GM15510 (cell line): Measurements from ENCODE around the gene PCDH9.

Source experiments
- POLR2A ChIP-seq: IDR thresholded peaks from 3 replicates; pipeline ENCODE4 v1.6.1; 2011; ENCODE audit warnings: borderline replicate concordance; ENCODE audit not compliant: insufficient read length; ENCODE audit errors: extremely low read depth

PCDH9 gene

DNA sequence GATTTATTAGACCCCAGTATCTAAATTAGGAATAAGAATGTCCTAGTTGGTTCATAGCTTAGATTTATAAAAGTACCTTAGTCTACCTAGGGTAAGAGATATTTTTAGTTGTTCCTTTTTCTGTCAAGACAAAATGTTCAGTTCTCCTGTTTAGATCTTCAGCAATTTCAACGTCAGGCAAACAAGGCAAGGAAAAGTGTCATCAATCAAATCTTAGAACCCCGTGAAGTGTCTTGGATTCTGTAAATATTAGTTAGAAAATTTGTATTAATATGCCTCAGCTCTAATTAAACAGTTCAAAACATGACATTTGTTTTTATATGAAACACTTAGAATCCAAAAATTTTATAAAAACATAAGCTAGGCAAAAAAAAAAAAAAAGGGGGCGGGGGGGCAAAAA lies 296.6 kb downstream of the PCDH9 start:
- no peak for TF ChIP-seq POLR2A

DNA sequence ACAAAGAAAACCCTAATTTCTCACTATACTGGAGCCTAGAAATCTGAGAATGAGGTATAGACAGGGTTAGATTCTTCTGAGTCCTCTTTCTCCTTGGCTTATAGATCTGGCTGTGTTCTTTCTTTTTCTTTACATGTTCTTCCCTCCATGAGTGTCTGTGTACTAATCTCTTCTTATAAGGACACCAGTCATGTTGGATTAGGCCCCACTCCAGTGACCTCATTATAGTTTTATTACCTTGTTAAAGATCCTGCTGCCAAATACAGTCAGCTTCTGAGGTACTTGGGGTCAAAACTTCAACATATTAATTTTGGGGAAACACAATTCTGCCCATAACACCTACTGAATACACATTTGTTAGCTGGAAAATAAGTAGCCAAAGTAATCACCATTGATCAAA lies 302.6 kb downstream of the PCDH9 start:
- no peak for TF ChIP-seq POLR2A

DNA sequence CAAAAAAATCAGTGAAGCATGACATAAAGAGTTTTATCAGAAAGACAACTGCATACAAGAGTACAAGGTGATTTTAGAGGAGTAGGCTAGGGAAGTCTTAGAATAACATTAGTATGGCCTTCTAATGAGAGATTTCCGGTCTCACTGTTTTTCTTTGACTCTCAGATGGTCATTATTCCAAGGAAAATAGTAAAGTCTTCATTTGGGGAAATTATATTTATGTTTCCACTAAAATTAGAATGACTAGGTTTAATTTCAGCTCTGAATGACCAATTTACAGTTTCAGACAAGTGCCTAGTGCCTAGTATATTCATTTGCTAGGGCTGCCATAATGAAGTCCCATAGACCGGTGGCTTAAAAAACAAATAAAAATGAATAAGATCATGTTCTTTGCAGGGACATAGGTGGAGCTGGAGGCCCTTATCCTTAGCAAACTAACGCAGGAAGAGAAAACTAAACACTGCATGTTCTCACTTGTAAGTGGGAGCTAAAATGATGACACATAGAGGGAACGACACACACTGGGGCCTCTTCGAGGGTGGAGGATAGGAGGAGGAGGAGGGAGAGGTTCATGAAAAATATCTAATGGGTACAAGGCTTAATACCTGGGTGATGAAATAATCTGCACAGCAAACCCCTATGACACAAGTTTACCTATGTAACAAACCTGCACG lies 303.1 kb downstream of the PCDH9 start:
- no peak for TF ChIP-seq POLR2A

DNA sequence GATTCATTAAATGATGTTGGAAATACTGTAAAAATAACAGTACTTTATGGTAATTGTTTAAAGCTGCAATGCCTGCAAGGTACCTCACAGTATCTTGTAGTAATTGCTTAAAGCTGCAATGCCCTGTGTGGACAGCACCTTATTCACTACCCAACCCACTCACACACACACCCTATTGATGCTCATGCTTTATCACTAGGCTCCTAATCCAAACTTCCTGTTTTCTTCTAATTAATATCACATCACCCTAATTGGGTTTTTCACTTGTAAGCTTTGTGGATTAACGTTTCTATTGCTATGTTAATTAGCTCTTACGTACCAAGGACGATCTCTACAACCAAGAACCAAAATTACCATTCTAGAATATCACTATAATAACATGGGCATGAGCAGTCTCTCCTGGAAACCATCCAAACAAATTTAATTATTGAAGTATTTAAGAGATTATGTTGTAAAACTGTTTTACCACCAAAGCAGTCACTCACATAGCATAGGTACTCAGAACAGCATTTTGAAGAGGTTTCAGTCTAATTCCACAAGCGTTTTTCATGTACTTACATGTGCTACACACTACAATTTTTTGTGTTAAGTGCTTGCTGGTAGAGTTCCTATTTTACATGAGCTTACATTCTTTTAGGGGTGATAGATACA lies 303.8 kb downstream of the PCDH9 start:
- TF ChIP-seq POLR2A, result no peak

DNA sequence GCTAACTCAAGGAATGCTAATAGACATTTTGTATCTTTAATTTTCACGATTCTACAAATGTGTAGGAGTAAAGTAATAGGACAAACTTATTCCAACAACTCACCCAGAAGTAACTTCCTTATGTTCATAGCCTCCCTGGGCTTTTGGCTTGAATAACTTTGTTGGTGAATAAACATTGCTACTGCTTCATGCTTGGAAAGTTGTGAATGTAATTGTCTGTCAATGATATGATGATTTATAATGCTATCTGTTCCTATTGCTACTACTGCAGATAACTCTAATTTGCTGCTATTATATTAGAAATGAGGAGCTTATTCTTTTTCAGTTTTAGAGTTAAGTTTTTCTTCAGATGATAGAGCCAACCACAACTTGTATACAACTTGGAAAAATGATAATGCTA lies 307.7 kb downstream of the PCDH9 start:
- TF ChIP-seq POLR2A, result no peak

DNA sequence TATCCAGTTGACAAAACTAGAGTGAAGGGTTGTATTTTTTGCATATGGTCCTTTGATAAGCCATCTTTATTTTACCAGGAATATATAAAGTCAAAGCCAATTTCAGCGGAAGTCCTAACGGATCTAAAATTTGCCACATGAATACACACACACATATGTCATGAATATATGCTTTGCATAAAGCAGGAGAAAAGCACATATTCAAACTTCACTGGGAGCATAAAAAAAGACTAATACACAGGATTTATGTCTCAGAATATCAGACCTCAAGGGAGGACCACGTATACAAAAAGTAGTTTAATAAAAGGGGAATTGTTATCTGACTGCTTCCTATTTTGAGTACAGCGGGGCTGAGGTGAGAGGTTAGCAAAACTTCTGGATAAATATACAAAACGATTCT lies 308.7 kb downstream of the PCDH9 start:
- no peak for TF ChIP-seq POLR2A

DNA sequence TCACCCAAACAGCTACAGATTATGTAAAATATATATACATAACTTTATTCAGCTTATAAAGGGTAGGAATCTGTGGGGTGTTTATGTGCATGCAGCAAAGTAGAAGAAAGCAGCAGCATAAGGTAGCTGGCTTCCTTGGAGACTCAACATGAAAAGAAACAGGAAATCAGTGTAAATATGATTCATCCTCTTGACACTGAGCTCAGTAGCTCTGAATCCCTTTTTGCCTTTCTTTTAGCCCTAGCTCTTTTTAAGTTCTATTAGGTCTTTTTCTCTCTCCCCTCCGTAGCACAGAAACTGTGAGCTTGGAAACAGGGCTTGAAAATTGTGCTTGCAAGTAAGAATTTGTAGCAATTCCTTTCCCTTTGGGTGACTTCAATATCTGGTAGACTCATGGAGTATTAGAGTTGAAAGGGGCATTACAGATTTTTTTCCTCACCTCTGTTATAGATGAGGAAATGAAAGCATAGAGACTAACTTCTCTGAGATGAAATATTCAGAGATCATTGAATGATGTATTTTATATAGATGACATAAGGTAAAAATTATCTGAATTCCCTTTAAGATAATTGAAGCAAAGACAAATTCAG lies 314.4 kb downstream of the PCDH9 start:
- no peak for TF ChIP-seq POLR2A

DNA sequence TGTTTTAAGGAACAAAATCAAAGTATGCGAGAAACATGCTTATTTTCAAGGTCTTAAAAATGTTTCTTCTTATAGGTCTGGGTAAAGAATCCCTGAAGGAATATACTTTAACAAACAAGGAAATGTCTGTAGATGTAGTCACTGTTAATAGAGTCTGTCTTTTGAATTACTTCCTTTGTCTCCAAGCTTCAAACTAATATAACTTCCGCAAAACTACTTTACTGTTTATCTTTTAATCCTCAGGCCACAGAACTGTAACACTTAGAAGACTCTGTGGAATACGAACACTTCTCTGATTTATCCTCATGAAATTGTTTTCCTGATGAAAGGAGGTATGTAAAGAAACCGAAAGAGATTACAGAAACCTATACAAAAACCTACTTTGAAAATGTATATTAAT lies 316.0 kb downstream of the PCDH9 start:
- TF ChIP-seq POLR2A, result no peak

DNA sequence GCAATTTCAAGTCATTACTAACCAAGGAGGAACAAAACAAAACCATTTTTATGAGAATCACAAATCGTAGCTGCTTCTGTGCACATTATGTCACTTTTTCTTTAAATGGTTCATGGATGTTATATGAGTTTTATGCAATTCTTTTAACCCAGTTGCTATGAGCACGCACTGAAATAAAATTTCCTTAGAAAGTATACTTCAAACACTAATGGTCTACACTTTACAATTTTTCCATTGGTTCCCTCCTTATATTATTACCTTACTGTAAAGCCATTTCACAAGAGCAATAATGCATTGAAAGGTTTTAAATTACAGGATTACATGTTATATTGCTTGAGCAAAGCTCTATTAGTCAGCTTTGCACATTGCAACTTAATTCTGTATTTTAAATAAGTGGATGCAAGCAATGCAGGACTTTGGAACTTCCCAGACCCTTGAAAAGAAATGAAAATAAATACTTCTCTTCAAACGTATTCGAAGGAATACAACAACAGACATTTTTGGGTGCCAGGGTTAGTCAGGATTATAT lies 318.7 kb downstream of the PCDH9 start:
- TF ChIP-seq POLR2A, result no peak

DNA sequence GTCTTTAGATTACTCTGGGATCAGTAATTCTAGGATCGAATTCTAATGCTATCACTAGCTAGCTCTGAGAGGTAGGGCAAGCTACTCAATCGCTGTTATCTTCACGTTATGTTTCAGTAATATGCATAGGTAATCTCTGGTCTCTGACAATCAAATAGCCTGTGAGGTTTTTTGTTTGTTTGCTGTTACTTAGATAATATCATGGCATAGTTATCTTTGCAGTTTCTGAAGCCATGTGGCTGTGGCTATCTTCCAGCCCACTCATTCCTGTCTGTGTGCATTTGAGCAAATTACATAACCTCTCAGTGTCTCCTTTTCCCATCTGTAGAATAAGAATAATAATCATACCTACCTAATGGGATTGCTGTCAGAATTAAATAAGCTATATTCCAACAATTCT lies 330.2 kb downstream of the PCDH9 start:
- TF ChIP-seq POLR2A, result no peak

DNA sequence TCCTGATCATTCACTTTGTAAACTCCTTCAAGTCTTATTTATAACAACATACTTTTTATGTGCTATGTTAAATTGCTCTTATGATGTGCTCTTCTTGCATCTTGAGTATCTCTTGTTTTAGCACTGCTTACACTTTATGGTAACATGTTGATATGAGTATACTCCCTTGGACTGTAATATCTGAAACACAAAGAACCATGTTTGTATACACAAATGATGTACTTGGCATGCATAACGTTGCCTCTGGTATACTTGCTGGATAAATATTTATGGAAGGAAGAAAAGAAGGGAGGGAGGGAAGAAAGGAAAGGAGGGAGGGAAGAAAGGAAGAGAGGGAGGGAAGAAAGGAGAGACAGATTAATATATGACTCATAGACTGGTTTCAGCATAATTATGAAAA lies 333.2 kb downstream of the PCDH9 start:
- TF ChIP-seq POLR2A, result no peak

DNA sequence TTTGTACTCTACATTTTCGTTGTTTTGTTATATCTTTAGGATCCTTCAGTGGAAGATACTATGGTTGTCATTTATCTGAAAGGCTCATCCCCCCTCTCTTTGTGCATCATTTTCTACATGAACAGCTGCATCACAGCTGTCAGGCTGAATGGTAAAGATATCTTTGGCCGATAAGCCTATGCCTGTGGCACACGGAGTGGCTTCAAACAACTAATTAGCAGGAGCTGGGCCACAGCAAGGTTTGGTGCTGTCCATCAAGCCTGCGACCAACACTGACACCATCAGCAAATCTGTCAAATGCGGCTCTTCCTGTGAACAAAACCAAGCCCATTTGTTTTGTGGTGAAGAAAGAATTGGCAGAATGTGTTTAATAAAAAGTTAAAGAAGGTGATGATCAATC lies 334.4 kb downstream of the PCDH9 start:
- no peak for TF ChIP-seq POLR2A

DNA sequence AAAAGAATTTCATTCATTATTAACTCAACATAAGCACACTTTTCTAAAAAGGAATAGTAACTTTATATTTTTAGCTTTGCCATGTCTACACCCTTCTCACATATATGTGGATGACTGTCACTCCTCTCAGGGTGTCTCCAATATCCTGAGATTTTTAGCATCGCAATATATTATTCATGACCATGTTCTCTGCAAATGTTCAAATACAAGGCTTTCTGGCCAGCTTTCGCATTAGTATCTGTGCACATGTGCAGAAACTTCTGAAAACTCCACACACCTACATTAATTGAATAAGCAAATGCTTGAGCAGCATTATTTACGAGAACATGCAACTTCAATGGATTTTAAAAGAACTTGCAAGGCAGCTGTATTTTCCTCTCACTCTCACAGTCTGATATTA lies 334.8 kb downstream of the PCDH9 start:
- TF ChIP-seq POLR2A, result no peak

DNA sequence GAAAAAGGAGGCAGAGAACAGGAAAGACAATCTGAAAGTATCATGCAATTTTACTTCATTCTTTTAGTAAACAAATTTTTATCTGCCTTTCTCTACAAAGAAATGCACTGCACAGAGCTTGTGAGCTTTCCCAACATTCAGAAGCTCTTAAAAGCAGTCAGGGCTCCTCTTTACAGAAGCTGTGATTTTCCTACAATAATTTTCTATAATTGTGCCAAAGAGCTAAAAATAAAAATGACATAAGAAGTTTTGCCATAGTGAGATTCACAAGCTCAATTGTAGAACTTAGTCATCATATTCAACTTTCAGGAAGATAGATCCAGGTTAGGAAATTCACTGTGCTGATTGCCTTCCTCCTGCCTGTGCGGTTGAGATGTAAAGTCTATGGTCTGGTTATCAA lies 341.4 kb downstream of the PCDH9 start:
- no peak for TF ChIP-seq POLR2A

DNA sequence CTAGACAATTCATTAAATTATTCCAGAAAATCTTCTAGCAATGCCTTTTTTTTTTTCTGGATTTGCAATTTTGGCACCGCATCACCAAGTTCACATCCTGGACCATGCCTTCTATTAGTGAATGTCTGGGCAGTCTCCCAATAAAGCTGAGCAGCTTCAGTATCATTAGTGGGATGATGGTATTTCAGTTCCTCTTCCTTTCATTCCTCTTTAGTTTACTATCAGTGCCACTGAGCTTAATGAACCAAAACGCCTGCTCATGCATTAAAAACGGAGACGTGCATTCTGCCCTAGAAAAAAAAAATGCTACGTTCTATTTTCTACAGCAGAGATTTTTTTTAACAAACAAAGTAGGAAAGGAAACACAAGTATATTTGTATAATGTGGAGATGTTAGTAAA lies 343.0 kb downstream of the PCDH9 start:
- TF ChIP-seq POLR2A, result no peak

DNA sequence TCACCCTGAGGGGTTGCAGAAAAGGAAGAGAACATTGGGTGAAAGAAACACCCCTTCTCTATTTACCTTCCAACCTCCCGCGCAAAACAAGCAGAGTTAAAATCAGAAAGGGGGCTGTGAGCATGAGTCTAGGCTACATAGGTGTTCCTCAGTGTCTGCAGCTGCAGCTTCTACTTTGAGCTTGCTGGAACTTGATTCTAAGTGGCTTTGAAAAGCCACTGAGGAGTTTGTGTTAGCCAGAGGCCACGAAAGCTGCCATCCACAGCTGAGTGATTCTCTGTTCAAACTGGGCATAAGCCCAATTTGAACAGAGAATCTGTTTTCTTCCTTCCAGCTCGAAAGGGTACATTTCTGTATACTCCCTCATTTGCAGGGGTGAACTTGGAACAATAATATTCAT lies 343.9 kb downstream of the PCDH9 start:
- no peak for TF ChIP-seq POLR2A

DNA sequence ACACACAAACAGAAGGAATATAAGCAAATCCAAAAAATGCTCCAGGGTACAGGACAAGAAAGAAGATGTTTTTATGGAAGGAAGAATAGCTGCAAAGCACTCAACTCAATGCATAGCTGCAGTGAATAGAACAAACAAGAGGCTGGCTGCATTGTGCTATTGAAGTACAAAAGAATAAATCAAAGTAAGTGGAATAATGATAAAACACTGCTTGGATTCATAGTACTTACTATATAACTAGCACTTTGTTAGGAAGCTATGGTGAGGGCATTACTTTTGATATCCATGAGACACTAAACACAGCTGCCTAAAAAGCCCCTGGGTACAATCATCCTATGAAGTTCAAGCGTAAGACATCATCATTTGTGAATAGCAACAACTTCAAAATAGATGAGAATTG lies 350.1 kb downstream of the PCDH9 start:
- TF ChIP-seq POLR2A, result no peak

DNA sequence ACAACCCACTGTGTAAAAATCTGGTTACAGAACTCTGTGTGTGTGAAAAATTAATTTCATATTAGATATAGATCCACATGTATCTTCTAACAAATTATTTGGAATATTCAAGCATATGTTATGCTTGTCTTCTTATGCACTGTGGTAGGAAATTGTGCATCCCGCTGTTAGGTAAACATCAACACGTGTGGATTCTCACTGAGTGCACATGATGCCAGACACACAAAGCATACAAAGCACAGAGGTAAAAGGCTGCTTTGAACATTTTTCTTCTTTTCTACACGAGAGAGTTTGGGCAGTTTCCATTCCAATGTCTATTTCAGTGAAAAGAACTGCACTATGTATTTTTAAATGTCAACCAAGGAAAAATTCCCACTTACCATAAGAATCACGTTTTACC lies 354.9 kb downstream of the PCDH9 start:
- TF ChIP-seq POLR2A, result no peak
